ENCODE measurements around the gene STK33. TPM values are rescaled to one million over a fixed set of nuclear protein-coding genes. Genes with fewer than 3 reads are reported as not detected.

STK33 gene
- total RNA-seq, 1 experiment from 2014 or later: 3.9 TPM

DNA sequence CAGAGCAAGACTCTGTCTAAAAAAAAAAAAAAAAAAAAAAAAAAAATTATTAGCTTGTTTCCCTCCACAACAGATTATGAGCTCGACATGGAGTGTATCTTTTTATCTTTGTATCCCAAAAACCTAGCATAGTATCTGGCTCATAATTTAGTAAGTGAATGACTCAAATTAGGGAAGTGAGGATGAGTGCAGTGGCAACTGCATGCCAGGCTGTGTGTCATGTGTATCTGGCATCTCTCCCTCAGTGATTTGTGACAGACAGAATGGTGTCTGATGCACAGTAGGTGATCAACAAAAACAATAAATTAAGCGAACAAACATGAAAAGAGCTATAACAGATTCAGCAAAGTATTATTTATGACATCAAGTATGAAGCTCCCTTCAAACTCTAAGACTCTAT is 7.2 kb downstream of the STK33 start:
- no peak for TF ChIP-seq POLR2AphosphoS5 (IDR thresholded peaks at IDR 0.05; ENCODE audit: low read depth, low read length)
- CTCF ChIA-PET: interaction anchor here (0.8 kb wide), 1 partner anchor 16 kb away, joined by 10 read pairs; no protein-coding TSS in a partner anchor
- no peak overlapping the region for H3K4me3 ChIP-seq (ENCODE audit: low read depth in 2 of 2, low read length in 2 of 2)
- H3K27me3 ChIP-seq (ENCODE audit: control insufficient read depth, insufficient read depth, low read length): peaks cover 10% of the 10 kb centered on the region; the same call in 1 of the 2 replicates
- no peaks in the 10 kb centered on the region for H3K36me3 ChIP-seq (ENCODE audit: control insufficient read depth, insufficient read depth, low read length)
- DNase-seq (ENCODE audit: low read depth, low spot score) (no peak), ATAC-seq (no peak)
- H3K27ac ChIP-seq (ENCODE audit: low read length): no peak overlapping the region
- in situ Hi-C loops (cut with HindIII; ENCODE audit: low pct_unique_long_range_greater_than_20kb, low sequenced_read_pairs): no loop called here
- intact Hi-C loops (cut with micrococcal nuclease; ENCODE audit: unreplicated experiment): no loop called here
- no peaks in the 10 kb centered on the region for H3K9me3 ChIP-seq (ENCODE audit: control insufficient read depth, insufficient read depth, low read depth, low read length)
- BruUV-seq (replicated peaks): no TSS peak
- POLR2A ChIA-PET: interaction anchor here (0.6 kb wide), 2 partner anchors 10 to 194 kb away, joined by 3 to 6 read pairs; no protein-coding TSS in a partner anchor
- H3K4me1 ChIP-seq (ENCODE audit: control insufficient read depth, insufficient read depth, low read length): no peaks in the 10 kb centered on the region

DNA sequence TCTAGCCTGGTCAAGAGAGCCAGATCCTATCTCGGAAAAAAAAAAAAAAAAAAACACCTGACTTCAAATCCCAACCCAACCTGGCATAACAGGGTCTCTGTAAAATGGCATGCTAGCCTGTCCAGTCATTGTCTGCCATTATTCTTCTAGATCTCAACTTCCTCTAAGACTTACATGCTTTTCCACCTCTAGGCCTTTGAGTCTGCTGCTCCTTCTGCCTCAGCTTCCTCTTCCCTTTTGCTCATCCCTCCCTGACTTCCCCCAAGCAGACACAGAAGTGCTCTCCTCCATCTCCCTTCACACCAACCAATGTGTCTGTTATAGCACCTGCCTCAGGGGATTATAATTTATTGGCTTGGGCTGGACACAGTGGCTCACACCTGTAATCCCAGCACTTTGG is 7.8 kb downstream of the STK33 start:
- Histone ChIP-seq H3K36me3 (ENCODE audit: control insufficient read depth, insufficient read depth, low read length) (no peaks in the 10 kb centered on the region), H3K27ac (ENCODE audit: low read length) (no peak overlapping the region), H3K27me3 (ENCODE audit: control insufficient read depth, insufficient read depth, low read length) (peaks cover 10% of the 10 kb centered on the region; the same call in 1 of the 2 replicates), H3K4me1 (ENCODE audit: control insufficient read depth, insufficient read depth, low read length) (no peaks in the 10 kb centered on the region), H3K9me3 (ENCODE audit: control insufficient read depth, insufficient read depth, low read depth, low read length) (no peaks in the 10 kb centered on the region), H3K4me3 (ENCODE audit: low read depth in 2 of 2, low read length in 2 of 2) (no peak overlapping the region)
- ATAC-seq: no peak
- in situ Hi-C loops (cut with HindIII; ENCODE audit: low pct_unique_long_range_greater_than_20kb, low sequenced_read_pairs) (no loop called here), intact Hi-C loops (cut with micrococcal nuclease; ENCODE audit: unreplicated experiment) (no loop called here)
- POLR2A ChIA-PET: interaction anchor here (0.7 kb wide), 1 partner anchor 448 kb away, joined by 13 read pairs; no protein-coding TSS in a partner anchor
- no peak for DNase-seq (ENCODE audit: low read depth, low spot score)
- TF ChIP-seq, protein P1, sequence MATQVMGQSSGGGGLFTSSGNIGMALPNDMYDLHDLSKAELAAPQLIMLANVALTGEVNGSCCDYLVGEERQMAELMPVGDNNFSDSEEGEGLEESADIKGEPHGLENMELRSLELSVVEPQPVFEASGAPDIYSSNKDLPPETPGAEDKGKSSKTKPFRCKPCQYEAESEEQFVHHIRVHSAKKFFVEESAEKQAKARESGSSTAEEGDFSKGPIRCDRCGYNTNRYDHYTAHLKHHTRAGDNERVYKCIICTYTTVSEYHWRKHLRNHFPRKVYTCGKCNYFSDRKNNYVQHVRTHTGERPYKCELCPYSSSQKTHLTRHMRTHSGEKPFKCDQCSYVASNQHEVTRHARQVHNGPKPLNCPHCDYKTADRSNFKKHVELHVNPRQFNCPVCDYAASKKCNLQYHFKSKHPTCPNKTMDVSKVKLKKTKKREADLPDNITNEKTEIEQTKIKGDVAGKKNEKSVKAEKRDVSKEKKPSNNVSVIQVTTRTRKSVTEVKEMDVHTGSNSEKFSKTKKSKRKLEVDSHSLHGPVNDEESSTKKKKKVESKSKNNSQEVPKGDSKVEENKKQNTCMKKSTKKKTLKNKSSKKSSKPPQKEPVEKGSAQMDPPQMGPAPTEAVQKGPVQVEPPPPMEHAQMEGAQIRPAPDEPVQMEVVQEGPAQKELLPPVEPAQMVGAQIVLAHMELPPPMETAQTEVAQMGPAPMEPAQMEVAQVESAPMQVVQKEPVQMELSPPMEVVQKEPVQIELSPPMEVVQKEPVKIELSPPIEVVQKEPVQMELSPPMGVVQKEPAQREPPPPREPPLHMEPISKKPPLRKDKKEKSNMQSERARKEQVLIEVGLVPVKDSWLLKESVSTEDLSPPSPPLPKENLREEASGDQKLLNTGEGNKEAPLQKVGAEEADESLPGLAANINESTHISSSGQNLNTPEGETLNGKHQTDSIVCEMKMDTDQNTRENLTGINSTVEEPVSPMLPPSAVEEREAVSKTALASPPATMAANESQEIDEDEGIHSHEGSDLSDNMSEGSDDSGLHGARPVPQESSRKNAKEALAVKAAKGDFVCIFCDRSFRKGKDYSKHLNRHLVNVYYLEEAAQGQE (IDR thresholded peaks at IDR 0.05; ENCODE audit: insufficient read depth in 1 of 2, low read depth in 2 of 2, low read length in 1 of 2): no peak
- TF ChIP-seq POLR2AphosphoS5 (IDR thresholded peaks at IDR 0.05; ENCODE audit: low read depth, low read length): no peak
- no peak for TF ChIP-seq TCF7L2 (IDR thresholded peaks at IDR 0.05; ENCODE audit: low read depth, low read length)
- TF ChIP-seq SIN3A (IDR thresholded peaks at IDR 0.05; ENCODE audit: borderline replicate concordance, insufficient read depth, low read depth, low read length): no peak
- TF ChIP-seq, protein P2, sequence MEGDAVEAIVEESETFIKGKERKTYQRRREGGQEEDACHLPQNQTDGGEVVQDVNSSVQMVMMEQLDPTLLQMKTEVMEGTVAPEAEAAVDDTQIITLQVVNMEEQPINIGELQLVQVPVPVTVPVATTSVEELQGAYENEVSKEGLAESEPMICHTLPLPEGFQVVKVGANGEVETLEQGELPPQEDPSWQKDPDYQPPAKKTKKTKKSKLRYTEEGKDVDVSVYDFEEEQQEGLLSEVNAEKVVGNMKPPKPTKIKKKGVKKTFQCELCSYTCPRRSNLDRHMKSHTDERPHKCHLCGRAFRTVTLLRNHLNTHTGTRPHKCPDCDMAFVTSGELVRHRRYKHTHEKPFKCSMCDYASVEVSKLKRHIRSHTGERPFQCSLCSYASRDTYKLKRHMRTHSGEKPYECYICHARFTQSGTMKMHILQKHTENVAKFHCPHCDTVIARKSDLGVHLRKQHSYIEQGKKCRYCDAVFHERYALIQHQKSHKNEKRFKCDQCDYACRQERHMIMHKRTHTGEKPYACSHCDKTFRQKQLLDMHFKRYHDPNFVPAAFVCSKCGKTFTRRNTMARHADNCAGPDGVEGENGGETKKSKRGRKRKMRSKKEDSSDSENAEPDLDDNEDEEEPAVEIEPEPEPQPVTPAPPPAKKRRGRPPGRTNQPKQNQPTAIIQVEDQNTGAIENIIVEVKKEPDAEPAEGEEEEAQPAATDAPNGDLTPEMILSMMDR (IDR thresholded peaks at IDR 0.05): no peak
- CTCF ChIA-PET: no interaction called here
- no TSS peak for BruUV-seq (replicated peaks)

DNA sequence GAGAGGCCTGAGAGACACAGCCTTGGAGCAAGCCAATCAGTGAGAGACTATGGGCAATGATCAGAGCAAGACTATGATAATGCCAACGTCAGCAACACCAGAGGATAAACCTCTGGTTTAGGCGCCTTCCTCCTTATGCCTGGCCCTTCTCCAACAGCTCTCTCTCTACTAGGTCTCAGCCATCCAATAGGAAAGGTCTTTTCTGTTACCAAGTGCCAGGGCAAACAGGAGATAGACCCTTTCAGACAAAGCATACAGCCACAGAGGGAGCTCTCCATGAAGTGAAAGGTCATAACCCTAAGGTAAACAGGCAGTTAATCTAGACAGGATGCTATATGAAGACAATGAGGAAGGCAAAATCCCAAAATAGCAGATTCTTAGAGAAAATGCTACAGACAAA is 9.5 kb downstream of the STK33 start:
- intact Hi-C loops (cut with micrococcal nuclease; ENCODE audit: unreplicated experiment) (no loop called here), in situ Hi-C loops (cut with HindIII; ENCODE audit: low pct_unique_long_range_greater_than_20kb, low sequenced_read_pairs) (no loop called here)
- TF ChIP-seq SIN3A (IDR thresholded peaks at IDR 0.05; ENCODE audit: borderline replicate concordance, insufficient read depth, low read depth, low read length): no peak
- no peak for TF ChIP-seq POLR2AphosphoS5 (IDR thresholded peaks at IDR 0.05; ENCODE audit: low read depth, low read length)
- TF ChIP-seq, protein P2 (IDR thresholded peaks at IDR 0.05): no peak
- no peak for TF ChIP-seq TCF7L2 (IDR thresholded peaks at IDR 0.05; ENCODE audit: low read depth, low read length)
- TF ChIP-seq, protein P1 (IDR thresholded peaks at IDR 0.05; ENCODE audit: insufficient read depth in 1 of 2, low read depth in 2 of 2, low read length in 1 of 2): no peak
- BruUV-seq (replicated peaks): no TSS peak
- H3K4me1 ChIP-seq (ENCODE audit: control insufficient read depth, insufficient read depth, low read length): no peaks in the 10 kb centered on the region
- H3K36me3 ChIP-seq (ENCODE audit: control insufficient read depth, insufficient read depth, low read length): no peaks in the 10 kb centered on the region
- POLR2A ChIA-PET: interaction anchor here (0.6 kb wide), 1 partner anchor 104 kb away, joined by 3 read pairs; no protein-coding TSS in a partner anchor
- H3K9me3 ChIP-seq (ENCODE audit: control insufficient read depth, insufficient read depth, low read depth, low read length): no peaks in the 10 kb centered on the region
- peak; percentile 41; the same call in 1 of the 2 replicates for ATAC-seq
- no peak overlapping the region for H3K4me3 ChIP-seq (ENCODE audit: low read depth in 2 of 2, low read length in 2 of 2)
- CTCF ChIA-PET: no interaction called here
- H3K27ac ChIP-seq (ENCODE audit: low read length): no peak overlapping the region
- H3K27me3 ChIP-seq (ENCODE audit: control insufficient read depth, insufficient read depth, low read length): peaks cover 5% of the 10 kb centered on the region; the same call in 1 of the 2 replicates
- DNase-seq (ENCODE audit: low read depth, low spot score): no peak

All from Panc1 (cell line).